ENCODE data around the gene CFAP210.
"Not testable (repeated sequence)": the region's sequence is repeated elsewhere in the genome, so short reads cannot be mapped to it uniquely, and the experiment has no call there.

CFAP210 gene

DNA sequence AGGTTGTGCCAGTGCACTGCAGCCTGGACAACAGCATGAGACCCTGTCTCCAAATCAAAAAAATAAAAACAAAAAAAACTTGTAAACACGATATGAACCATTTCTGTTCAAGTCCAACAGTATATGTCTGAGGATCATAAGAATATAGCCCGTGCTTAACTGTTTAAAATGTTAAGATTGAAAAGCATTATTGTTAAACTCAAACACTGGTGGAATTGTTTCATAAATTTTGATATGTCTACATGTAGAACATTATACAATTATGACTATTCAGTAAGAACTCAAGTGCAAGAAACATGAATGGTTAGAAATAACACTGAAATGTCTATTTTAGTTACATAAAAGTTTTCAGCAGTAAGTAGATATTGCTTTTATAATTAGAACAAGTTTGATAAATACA lies 80.3 kb downstream of the CFAP210 start:
- no peak for DNase-seq

DNA sequence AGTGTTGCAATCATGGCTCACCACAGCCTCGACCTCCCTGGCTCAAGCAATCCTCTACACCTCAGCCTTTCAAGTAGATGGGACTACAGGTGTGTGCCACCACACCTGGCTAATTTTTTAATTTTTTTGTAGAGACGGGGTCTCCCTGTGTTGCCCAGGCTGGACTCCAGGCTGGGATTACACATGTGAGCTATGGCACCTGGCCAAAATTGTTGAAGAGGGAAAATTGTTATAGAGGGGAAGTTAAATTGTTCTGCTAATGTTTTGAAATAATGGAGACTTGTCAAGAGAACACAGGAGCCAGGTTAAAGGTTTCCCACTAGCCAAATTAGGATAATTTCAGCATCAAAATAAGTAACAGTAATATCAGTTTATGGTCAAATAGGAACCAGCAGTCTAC lies 84.9 kb downstream of the CFAP210 start:
- no peak for DNase-seq

DNA sequence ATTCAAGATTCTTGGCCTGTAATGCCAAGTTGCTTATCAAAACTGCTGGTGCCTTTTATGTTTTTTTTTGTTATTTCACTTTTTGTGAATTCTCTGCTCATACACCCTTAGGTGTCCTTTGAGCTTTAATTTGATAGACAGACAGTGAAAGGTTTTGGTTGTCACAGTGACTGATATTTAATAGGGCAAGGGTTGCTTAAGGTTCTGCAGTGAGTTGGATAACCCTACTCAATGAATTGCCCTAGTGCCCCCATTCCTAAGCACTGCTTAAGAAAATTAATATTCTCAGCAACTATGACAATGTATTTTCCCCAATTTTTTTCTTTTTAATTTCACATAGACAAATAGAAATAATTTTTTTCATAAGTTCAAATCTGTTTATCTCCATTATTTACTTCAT lies 94.6 kb downstream of the CFAP210 start:
- DNase-seq = no peak

DNA sequence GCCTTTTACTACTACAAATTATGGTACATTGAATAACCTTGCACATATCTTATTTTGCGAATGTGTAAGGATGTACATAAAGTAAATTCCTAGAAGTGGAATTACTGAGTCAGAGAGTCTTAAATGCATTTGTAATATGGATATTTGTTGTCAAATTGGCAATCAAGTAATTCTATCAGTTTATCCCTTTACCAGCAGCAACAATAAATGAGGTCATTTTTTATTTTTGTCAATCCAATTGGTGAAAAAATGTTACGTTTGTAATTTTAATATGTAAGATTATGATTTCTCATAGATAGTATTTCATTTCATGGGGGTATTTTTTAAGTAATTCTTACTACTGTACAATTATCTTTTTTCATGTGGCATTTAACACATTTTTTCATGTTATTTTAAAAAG lies 95.2 kb downstream of the CFAP210 start:
- DNase-seq = no peak

GRCh38 chr2:169596546-169596945 lies 97.7 kb downstream of the CFAP210 start:
- not testable (repeated sequence) for DNase-seq
